ENCODE measurements around the gene ECT2L.

Gene ECT2L

GRCh38 chr6:138785079-138785478, 10.8 kb upstream of the ECT2L start:
- Mint-ChIP-seq H3K4me1 (ENCODE audit: low read depth in 2 of 2) (peaks cover 3 to 6% of the 10 kb centered on the region in 2 donors), H3K9me3 (no peaks in the 10 kb centered on the region), H3K27me3 (no peaks in the 10 kb centered on the region), H3K27ac (no peak overlapping the region), H3K36me3 (ENCODE audit: insufficient read depth) (peaks cover 68% of the 10 kb centered on the region), H3K4me3 (no peak overlapping the region)
- ATAC-seq (replicated peaks) (no peak), DNase-seq (no peak)

- H3K36me3 Mint-ChIP-seq (ENCODE audit: insufficient read depth) = peaks cover 67% of the 10 kb centered on the region
These were observed 9.9 kb upstream of the ECT2L start for GRCh38 chr6:138785980-138786379.

GRCh38 chr6:138787138-138787537, 8.7 kb upstream of the ECT2L start:
- no peak overlapping the region for H3K27ac Mint-ChIP-seq
- no peak for ATAC-seq (replicated peaks)
- peaks cover 62% of the 10 kb centered on the region for H3K36me3 Mint-ChIP-seq (ENCODE audit: insufficient read depth)

More at GRCh38 chr6:138785980-138786379, 9.9 kb upstream of the ECT2L start:
- H3K27me3 Mint-ChIP-seq = no peaks in the 10 kb centered on the region
- H3K4me3 Mint-ChIP-seq = no peak overlapping the region
- H3K4me1 Mint-ChIP-seq (ENCODE audit: low read depth in 2 of 2) = peaks cover 3 to 6% of the 10 kb centered on the region in 2 donors
- H3K9me3 Mint-ChIP-seq = no peaks in the 10 kb centered on the region
- no peak overlapping the region for H3K27ac Mint-ChIP-seq
- ATAC-seq (replicated peaks) (no peak), DNase-seq (no peak)

GRCh38 chr6:138796771-138797170, 884 bp downstream of the ECT2L start:
- ATAC-seq (replicated peaks) = no peak
- no peaks in the 10 kb centered on the region for H3K4me1 Mint-ChIP-seq (ENCODE audit: low read depth in 2 of 2)
- H3K4me3 Mint-ChIP-seq = no peak overlapping the region
- H3K27me3 Mint-ChIP-seq = no peaks in the 10 kb centered on the region
- no peak for DNase-seq
- H3K9me3 Mint-ChIP-seq = no peaks in the 10 kb centered on the region
- peaks cover 4% of the 10 kb centered on the region for H3K36me3 Mint-ChIP-seq (ENCODE audit: insufficient read depth)
- no peak overlapping the region for H3K27ac Mint-ChIP-seq

More at GRCh38 chr6:138787138-138787537, 8.7 kb upstream of the ECT2L start:
- H3K4me3 Mint-ChIP-seq = no peak overlapping the region
- no peak for DNase-seq
- no peaks in the 10 kb centered on the region for H3K27me3 Mint-ChIP-seq
- H3K9me3 Mint-ChIP-seq = no peaks in the 10 kb centered on the region
- peaks cover 3 to 6% of the 10 kb centered on the region in 2 donors for H3K4me1 Mint-ChIP-seq (ENCODE audit: low read depth in 2 of 2)

GRCh38 chr6:138797806-138798446, 2.0 kb downstream of the ECT2L start:
- no peak for ATAC-seq (replicated peaks)
- no peaks in the 10 kb centered on the region for H3K4me1 Mint-ChIP-seq (ENCODE audit: low read depth in 2 of 2)
- H3K27ac Mint-ChIP-seq = no peak overlapping the region
- no peaks in the 10 kb centered on the region for H3K9me3 Mint-ChIP-seq
- no peaks in the 10 kb centered on the region for H3K36me3 Mint-ChIP-seq (ENCODE audit: insufficient read depth)
- DNase-seq = no peak
- H3K27me3 Mint-ChIP-seq = no peaks in the 10 kb centered on the region
- no peak overlapping the region for H3K4me3 Mint-ChIP-seq

- Mint-ChIP-seq H3K4me3 (no peak overlapping the region), H3K4me1 (ENCODE audit: low read depth in 2 of 2) (no peaks in the 10 kb centered on the region), H3K27me3 (peaks cover 8 to 11% of the 10 kb centered on the region in 2 donors), H3K27ac (no peak overlapping the region), H3K9me3 (no peaks in the 10 kb centered on the region), H3K36me3 (ENCODE audit: insufficient read depth) (no peaks in the 10 kb centered on the region)
- ATAC-seq (replicated peaks) (no peak), DNase-seq (no peak)
These were observed 4.7 kb downstream of the ECT2L start for GRCh38 chr6:138800377-138801150.

- H3K27ac Mint-ChIP-seq = no peak overlapping the region
- ATAC-seq (replicated peaks) = no peak
- no peak overlapping the region for H3K4me3 Mint-ChIP-seq
- DNase-seq = no peak
- H3K36me3 Mint-ChIP-seq (ENCODE audit: insufficient read depth) = no peaks in the 10 kb centered on the region
- H3K4me1 Mint-ChIP-seq (ENCODE audit: low read depth in 2 of 2) = no peaks in the 10 kb centered on the region
- H3K9me3 Mint-ChIP-seq = no peaks in the 10 kb centered on the region
- peaks cover 17 to 25% of the 10 kb centered on the region in 2 donors for H3K27me3 Mint-ChIP-seq
These were observed 7.4 kb downstream of the ECT2L start for GRCh38 chr6:138803331-138803730.

GRCh38 chr6:138803861-138804260, 8.0 kb downstream of the ECT2L start:
- DNase-seq = no peak
- peaks cover 17 to 25% of the 10 kb centered on the region in 2 donors for H3K27me3 Mint-ChIP-seq
- H3K27ac Mint-ChIP-seq = no peak overlapping the region
- no peaks in the 10 kb centered on the region for H3K36me3 Mint-ChIP-seq (ENCODE audit: insufficient read depth)
- H3K9me3 Mint-ChIP-seq = no peaks in the 10 kb centered on the region
- H3K4me1 Mint-ChIP-seq (ENCODE audit: low read depth in 2 of 2) = no peaks in the 10 kb centered on the region
- no peak overlapping the region for H3K4me3 Mint-ChIP-seq
- no peak for ATAC-seq (replicated peaks)

GRCh38 chr6:138805016-138805765, 9.3 kb downstream of the ECT2L start:
- Mint-ChIP-seq H3K9me3 (no peaks in the 10 kb centered on the region), H3K27me3 (peaks cover 17 to 25% of the 10 kb centered on the region in 2 donors), H3K27ac (no peak overlapping the region), H3K4me3 (no peak overlapping the region), H3K36me3 (ENCODE audit: insufficient read depth) (no peaks in the 10 kb centered on the region), H3K4me1 (ENCODE audit: low read depth in 2 of 2) (no peaks in the 10 kb centered on the region)
- ATAC-seq (replicated peaks) (no peak), DNase-seq (no peak)

GRCh38 chr6:138806889-138807288, 11.0 kb downstream of the ECT2L start:
- ATAC-seq (replicated peaks) (no peak), DNase-seq (no peak)
- Mint-ChIP-seq H3K9me3 (no peaks in the 10 kb centered on the region), H3K4me3 (no peak overlapping the region), H3K27me3 (peaks cover 17 to 25% of the 10 kb centered on the region in 2 donors), H3K27ac (no peak overlapping the region), H3K4me1 (ENCODE audit: low read depth in 2 of 2) (no peaks in the 10 kb centered on the region), H3K36me3 (ENCODE audit: insufficient read depth) (no peaks in the 10 kb centered on the region)

GRCh38 chr6:138809677-138810076, 13.8 kb downstream of the ECT2L start:
- Mint-ChIP-seq H3K27me3 (peaks cover 17 to 23% of the 10 kb centered on the region in 2 donors), H3K9me3 (no peaks in the 10 kb centered on the region), H3K4me3 (no peak overlapping the region), H3K4me1 (ENCODE audit: low read depth in 2 of 2) (no peaks in the 10 kb centered on the region), H3K27ac (no peak overlapping the region), H3K36me3 (ENCODE audit: insufficient read depth) (no peaks in the 10 kb centered on the region)
- no peak for DNase-seq
- no peak for ATAC-seq (replicated peaks)

- Mint-ChIP-seq H3K36me3 (ENCODE audit: insufficient read depth) (no peaks in the 10 kb centered on the region), H3K27ac (no peak overlapping the region)
These were observed 16.0 kb downstream of the ECT2L start for GRCh38 chr6:138811866-138812265.

GRCh38 chr6:138814179-138814834, 18.4 kb downstream of the ECT2L start:
- H3K36me3 Mint-ChIP-seq (ENCODE audit: insufficient read depth) = no peaks in the 10 kb centered on the region
- H3K4me1 Mint-ChIP-seq (ENCODE audit: low read depth in 2 of 2) = no peaks in the 10 kb centered on the region
- DNase-seq (no peak), ATAC-seq (replicated peaks) (no peak)
- H3K27me3 Mint-ChIP-seq = peaks cover 0 to 5% of the 10 kb centered on the region in 2 donors
- H3K9me3 Mint-ChIP-seq = no peaks in the 10 kb centered on the region
- no peak overlapping the region for H3K27ac Mint-ChIP-seq
- H3K4me3 Mint-ChIP-seq = no peak overlapping the region

More at GRCh38 chr6:138811866-138812265, 16.0 kb downstream of the ECT2L start:
- Mint-ChIP-seq H3K9me3 (no peaks in the 10 kb centered on the region), H3K4me3 (no peak overlapping the region), H3K4me1 (ENCODE audit: low read depth in 2 of 2) (no peaks in the 10 kb centered on the region), H3K27me3 (peaks cover 10 to 13% of the 10 kb centered on the region in 2 donors)
- ATAC-seq (replicated peaks) (no peak), DNase-seq (no peak)

Measured in effector memory CD8-positive, alpha-beta T cell (primary cell).